Inflammatory macrophage (primary cell): ENCODE data around the gene URGCP.
A peak's percentile ranks its signal among the peaks of the same experiment; 100 is the strongest.
"Not testable (repeated sequence)": the region's sequence is repeated elsewhere in the genome, so short reads cannot be mapped to it uniquely, and the experiment has no call there.

Source experiments
- DNase-seq, 2 donors: peaks; one replicate each; pipeline ENCODE4 v3.0.0-alpha.2; 2020 to 2022

Gene URGCP

GRCh38 chr7:43872406-43873110, 33.8 kb downstream of the URGCP start:
- DNase-seq, result peak; percentile 46 to 58

- no peak for DNase-seq
Measured at GRCh38 chr7:43871064-43871463, 35.3 kb downstream of the URGCP start.

GRCh38 chr7:43870316-43870715, 36.1 kb downstream of the URGCP start:
- no peak for DNase-seq

GRCh38 chr7:43869867-43870240, 36.5 kb downstream of the URGCP start:
- peak; percentile 54 to 69 for DNase-seq

GRCh38 chr7:43869006-43869866, 37.2 kb downstream of the URGCP start, which contains the start of gene MRPS24:
TSS of gene MRPS24 (minus strand) at chr7:43869517. CDS start at chr7:43869495, 22 bp downstream.
- peak; percentile 96 for DNase-seq

- DNase-seq, result no peak
Measured at GRCh38 chr7:43868681-43869005, 37.8 kb downstream of the URGCP start.

GRCh38 chr7:43868181-43868580, 38.2 kb downstream of the URGCP start:
- DNase-seq, result no peak

- DNase-seq, result no peak
Measured at GRCh38 chr7:43865277-43865676, 41.1 kb downstream of the URGCP start.

- no peak for DNase-seq
Measured at GRCh38 chr7:43864126-43864525, 42.3 kb downstream of the URGCP start.

GRCh38 chr7:43856996-43857395, 49.4 kb downstream of the URGCP start:
- DNase-seq, result no peak

- DNase-seq, result no peak
Measured at GRCh38 chr7:43856316-43856715, 50.1 kb downstream of the URGCP start.

GRCh38 chr7:43855176-43855575, 51.2 kb downstream of the URGCP start:
- no peak for DNase-seq

- DNase-seq, result no peak
Measured at GRCh38 chr7:43851805-43852204, 54.6 kb downstream of the URGCP start.

GRCh38 chr7:43850348-43851116, 55.9 kb downstream of the URGCP start:
- no peak for DNase-seq

- DNase-seq, result no peak
Measured at GRCh38 chr7:43849047-43849446, 57.3 kb downstream of the URGCP start.

GRCh38 chr7:43847496-43847895, 58.9 kb downstream of the URGCP start:
- DNase-seq, result no peak

GRCh38 chr7:43844662-43845061, 61.7 kb downstream of the URGCP start:
- no peak for DNase-seq

GRCh38 chr7:43844257-43844656, 62.1 kb downstream of the URGCP start:
- DNase-seq, result no peak

GRCh38 chr7:43843296-43843695, 63.1 kb downstream of the URGCP start:
- no peak for DNase-seq

- DNase-seq, result no peak
Measured at GRCh38 chr7:43838201-43838658, 68.2 kb downstream of the URGCP start.

GRCh38 chr7:43834463-43835251, 71.7 kb downstream of the URGCP start:
- DNase-seq, result peak; percentile 53 to 64

- DNase-seq, result not testable (repeated sequence)
Measured at GRCh38 chr7:43830917-43831316, 75.5 kb downstream of the URGCP start.
